Left kidney (tissue), 2 donors: Measurements from ENCODE around the gene GBX1. TPM values are rescaled to one million over a fixed set of nuclear protein-coding genes. Genes with fewer than 3 reads are reported as not detected.
A peak's percentile ranks its signal among the peaks of the same experiment; 100 is the strongest.

ENCODE experiments used
- DNase-seq: peaks from one replicate; pipeline ENCODE4 v3.0.0-alpha.2; 2013
- polyA plus RNA-seq: library from polyadenylated mRNA; unstranded; fragments of 120-200 nt; gene quantifications from one replicate; pipeline ENCODE4 v1.2.1, GENCODE V29; 2013; ENCODE audit not compliant: insufficient read length

GBX1 gene
- polyA plus RNA-seq, 1 donor: 0.22 TPM

GRCh38 chr7:151126491-151127137 is 40.9 kb downstream of the GBX1 start:
- DNase-seq: no peak

GRCh38 chr7:151125846-151126481 is 41.5 kb downstream of the GBX1 start:
- DNase-seq: no peak

GRCh38 chr7:151125470-151125845 is 42.0 kb downstream of the GBX1 start:
- peak; percentile 53 for DNase-seq

GRCh38 chr7:151124899-151125399 is 42.5 kb downstream of the GBX1 start:
- no peak for DNase-seq

GRCh38 chr7:151124481-151124880 is 43.0 kb downstream of the GBX1 start:
- DNase-seq: no peak

GRCh38 chr7:151123822-151124464 is 43.6 kb downstream of the GBX1 start:
- peak; percentile 86 for DNase-seq

- no peak for DNase-seq
Observed at GRCh38 chr7:151123158-151123821, 44.2 kb downstream of the GBX1 start.

GRCh38 chr7:151122796-151123157 is 44.7 kb downstream of the GBX1 start:
- DNase-seq: no peak

GRCh38 chr7:151122276-151122675 is 45.2 kb downstream of the GBX1 start:
- no peak for DNase-seq

- no peak for DNase-seq
Observed at GRCh38 chr7:151121380-151122170, 45.9 kb downstream of the GBX1 start.

- no peak for DNase-seq
Observed at GRCh38 chr7:151120896-151121295, 46.6 kb downstream of the GBX1 start.

- no peak for DNase-seq
Observed at GRCh38 chr7:151119902-151120301, 47.6 kb downstream of the GBX1 start.

- no peak for DNase-seq
Observed at GRCh38 chr7:151119055-151119415, 48.5 kb downstream of the GBX1 start.

GRCh38 chr7:151118108-151119054 is 49.1 kb downstream of the GBX1 start:
- no peak for DNase-seq

GRCh38 chr7:151117565-151117964 is 49.9 kb downstream of the GBX1 start:
- no peak for DNase-seq

- DNase-seq: no peak
Observed at GRCh38 chr7:151116603-151117440, 50.7 kb downstream of the GBX1 start.

- peak; percentile 40 for DNase-seq
Observed at GRCh38 chr7:151115836-151116418, 51.6 kb downstream of the GBX1 start.

GRCh38 chr7:151115121-151115835 is 52.2 kb downstream of the GBX1 start:
- no peak for DNase-seq
